OCI-LY1 (cell line): Measurements from ENCODE around the gene FABP2.

Experiments used
- H2AFZ ChIP-seq: fragments of 200-600 bp; sonication (generic), shearing (Covaris generic); 2 replicates; pipeline ENCODE4 v1.6.0; 2014; ENCODE audit warnings: antibody characterized with exemption, mild to moderate bottlenecking, low read length
- H3F3A ChIP-seq: fragments of 200-600 bp; sonication (generic), shearing (Covaris generic); 2 replicates; pipeline ENCODE4 v1.6.0; 2014; ENCODE audit warnings: mild to moderate bottlenecking, antibody characterized with exemption, low read length, moderate library complexity; ENCODE audit not compliant: insufficient read depth
- H3K27ac ChIP-seq: fragments of 200-600 bp; sonication (generic); 2 replicates; pipeline ENCODE4 v1.5.1; 2014; ENCODE audit warnings: low read length, mixed run types, mild to moderate bottlenecking, low read depth; ENCODE audit not compliant: poor library complexity, severe bottlenecking
- H3K27me3 ChIP-seq: fragments of 200-600 bp; sonication (generic); 2 replicates; pipeline ENCODE4 v1.6.0; 2014; ENCODE audit warnings: antibody characterized with exemption, mild to moderate bottlenecking, low read length, moderate library complexity; ENCODE audit not compliant: insufficient read depth
- H3K36me3 ChIP-seq: fragments of 200-600 bp; sonication (generic); 2 replicates; pipeline ENCODE4 v1.6.1; 2014; ENCODE audit warnings: mild to moderate bottlenecking, antibody characterized with exemption, low read length, moderate library complexity, mixed read lengths; ENCODE audit not compliant: insufficient read depth
- H3K4me1 ChIP-seq: fragments of 200-600 bp; sonication (generic); 2 replicates; pipeline ENCODE4 v1.5.1; 2014; ENCODE audit warnings: mild to moderate bottlenecking, low read length, moderate library complexity; ENCODE audit not compliant: insufficient read depth, severe bottlenecking
- H3K4me2 ChIP-seq: fragments of 200-600 bp; sonication (generic), shearing (Covaris generic); 2 replicates; pipeline ENCODE4 v1.6.1; 2014; ENCODE audit warnings: low read length
- H3K4me3 ChIP-seq: fragments of 200-600 bp; sonication (generic); 2 replicates; pipeline ENCODE4 v1.5.1; 2014; ENCODE audit warnings: low read length, low read depth, mild to moderate bottlenecking, mixed read lengths; ENCODE audit not compliant: poor library complexity, severe bottlenecking
- H3K79me2 ChIP-seq: fragments of 200-600 bp; shearing (Covaris generic); 2 replicates; pipeline ENCODE4 v1.6.1; 2016; ENCODE audit warnings: mixed run types, low read length, mixed read lengths; ENCODE audit not compliant: insufficient read depth
- H3K9ac ChIP-seq: fragments of 200-600 bp; sonication (generic), shearing (Covaris generic); 2 replicates; pipeline ENCODE4 v1.6.1; 2014; ENCODE audit warnings: mild to moderate bottlenecking, low read length, mixed read lengths
- H3K9me2 ChIP-seq: fragments of 200-600 bp; sonication (generic), shearing (Covaris generic); 2 replicates; pipeline ENCODE4 v1.6.1; 2014; ENCODE audit warnings: low read depth, mild to moderate bottlenecking, low read length, mixed read lengths
- H3K9me3 ChIP-seq: fragments of 200-600 bp; shearing (Covaris generic); 2 replicates; pipeline ENCODE4 v1.6.1; 2014; ENCODE audit warnings: low read length, mixed read lengths
- H4K20me1 ChIP-seq: fragments of 200-600 bp; sonication (generic), shearing (Covaris generic); 2 replicates; pipeline ENCODE4 v1.6.0; 2016; ENCODE audit warnings: mild to moderate bottlenecking, low read length; ENCODE audit not compliant: insufficient read depth
- EZH2 ChIP-seq: fragments of 200-600 bp; sonication (generic), shearing (Covaris generic); IDR thresholded peaks from 2 replicates; pipeline ENCODE4 v1.8.0; 2017; ENCODE audit warnings: borderline replicate concordance, mixed run types, mild to moderate bottlenecking, antibody characterized with exemption, low read length, moderate library complexity, mixed read lengths
- TF ChIP-seq, protein P1 (sequence below): fragments of 200-600 bp; sonication (generic), shearing (Covaris generic); IDR thresholded peaks from 2 replicates; pipeline ENCODE4 v1.5.1; 2017; ENCODE audit warnings: mild to moderate bottlenecking, antibody characterized with exemption, low read length, moderate library complexity, mixed read lengths

Gene FABP2

DNA sequence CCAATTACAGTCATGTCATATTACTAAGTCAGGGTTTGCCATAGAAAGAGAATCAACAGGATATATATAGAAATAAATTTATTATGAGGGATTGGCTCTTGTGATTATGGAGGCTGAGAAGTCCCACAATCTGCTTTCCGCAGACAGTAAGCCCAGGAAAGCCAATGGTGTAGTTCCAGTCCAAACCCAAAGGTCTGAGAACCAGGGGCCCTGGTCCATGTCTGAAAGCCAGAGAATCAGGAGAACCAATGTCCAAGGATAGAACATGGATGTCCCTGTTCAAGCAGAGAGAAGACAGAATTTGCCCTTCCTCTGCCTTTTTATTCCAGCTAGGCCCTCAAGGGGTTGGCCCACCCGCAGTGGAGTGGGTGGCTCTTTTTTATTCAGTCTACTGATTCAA, 25.6 kb downstream of the FABP2 start:
- H3K36me3 ChIP-seq: peaks cover 49% of the 10 kb centered on the region
- H3K9me2 ChIP-seq: no peaks in the 10 kb centered on the region
- no peak for TF ChIP-seq EZH2
- TF ChIP-seq, protein P1, sequence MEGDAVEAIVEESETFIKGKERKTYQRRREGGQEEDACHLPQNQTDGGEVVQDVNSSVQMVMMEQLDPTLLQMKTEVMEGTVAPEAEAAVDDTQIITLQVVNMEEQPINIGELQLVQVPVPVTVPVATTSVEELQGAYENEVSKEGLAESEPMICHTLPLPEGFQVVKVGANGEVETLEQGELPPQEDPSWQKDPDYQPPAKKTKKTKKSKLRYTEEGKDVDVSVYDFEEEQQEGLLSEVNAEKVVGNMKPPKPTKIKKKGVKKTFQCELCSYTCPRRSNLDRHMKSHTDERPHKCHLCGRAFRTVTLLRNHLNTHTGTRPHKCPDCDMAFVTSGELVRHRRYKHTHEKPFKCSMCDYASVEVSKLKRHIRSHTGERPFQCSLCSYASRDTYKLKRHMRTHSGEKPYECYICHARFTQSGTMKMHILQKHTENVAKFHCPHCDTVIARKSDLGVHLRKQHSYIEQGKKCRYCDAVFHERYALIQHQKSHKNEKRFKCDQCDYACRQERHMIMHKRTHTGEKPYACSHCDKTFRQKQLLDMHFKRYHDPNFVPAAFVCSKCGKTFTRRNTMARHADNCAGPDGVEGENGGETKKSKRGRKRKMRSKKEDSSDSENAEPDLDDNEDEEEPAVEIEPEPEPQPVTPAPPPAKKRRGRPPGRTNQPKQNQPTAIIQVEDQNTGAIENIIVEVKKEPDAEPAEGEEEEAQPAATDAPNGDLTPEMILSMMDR: no peak
- no peak overlapping the region for H3K4me3 ChIP-seq
- H4K20me1 ChIP-seq: no peaks in the 10 kb centered on the region
- H3F3A ChIP-seq: no peaks in the 10 kb centered on the region; the same call in 1 of the 2 replicates
- H3K4me2 ChIP-seq: no peak overlapping the region
- H3K4me1 ChIP-seq: peaks cover 26% of the 10 kb centered on the region
- peaks cover 13% of the 10 kb centered on the region for H3K79me2 ChIP-seq
- no peak overlapping the region for H2AFZ ChIP-seq
- H3K9ac ChIP-seq: no peak overlapping the region
- H3K9me3 ChIP-seq: no peaks in the 10 kb centered on the region
- H3K27ac ChIP-seq: no peak overlapping the region
- H3K27me3 ChIP-seq: no peaks in the 10 kb centered on the region

DNA sequence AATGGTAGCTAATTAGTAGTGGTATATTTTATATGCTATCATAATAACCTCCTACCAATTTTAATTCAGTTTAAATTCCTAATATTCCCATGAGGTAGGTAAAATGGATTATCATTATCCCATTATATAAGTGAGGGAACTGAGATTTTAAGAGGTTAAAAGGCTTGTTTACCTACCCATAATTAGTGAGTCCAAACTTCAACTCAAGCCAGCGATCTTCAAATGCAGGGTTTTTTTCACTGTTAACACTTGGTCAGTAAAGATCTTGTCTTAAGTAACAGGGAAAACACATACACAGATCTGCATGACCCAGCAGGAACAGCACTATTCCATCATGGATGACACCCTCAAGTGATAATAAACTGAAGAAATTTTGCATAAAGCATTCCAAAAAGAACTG, 31.3 kb downstream of the FABP2 start:
- H3K27me3 ChIP-seq: no peaks in the 10 kb centered on the region
- no peak overlapping the region for H3K4me2 ChIP-seq
- no peaks in the 10 kb centered on the region; the same call in 1 of the 2 replicates for H3F3A ChIP-seq
- peaks cover 19% of the 10 kb centered on the region; the same call in 1 of the 2 replicates for H3K36me3 ChIP-seq
- TF ChIP-seq, protein P1: no peak
- no peak for TF ChIP-seq EZH2
- no peaks in the 10 kb centered on the region for H3K4me1 ChIP-seq
- no peak overlapping the region for H2AFZ ChIP-seq
- no peak overlapping the region for H3K9ac ChIP-seq
- H3K4me3 ChIP-seq: no peak overlapping the region
- no peaks in the 10 kb centered on the region for H3K79me2 ChIP-seq
- H4K20me1 ChIP-seq: no peaks in the 10 kb centered on the region
- no peak overlapping the region for H3K27ac ChIP-seq
- no peaks in the 10 kb centered on the region for H3K9me2 ChIP-seq
- no peaks in the 10 kb centered on the region for H3K9me3 ChIP-seq

GRCh38 chr4:119289313-119289712, 32.6 kb downstream of the FABP2 start:
- no peak overlapping the region for H2AFZ ChIP-seq
- no peaks in the 10 kb centered on the region for H3K9me2 ChIP-seq
- peaks cover 12% of the 10 kb centered on the region; the same call in 1 of the 2 replicates for H3K36me3 ChIP-seq
- H3K27me3 ChIP-seq: no peaks in the 10 kb centered on the region
- peaks cover 9% of the 10 kb centered on the region for H3K4me1 ChIP-seq
- no peaks in the 10 kb centered on the region for H4K20me1 ChIP-seq
- H3K79me2 ChIP-seq: no peaks in the 10 kb centered on the region
- no peak for TF ChIP-seq EZH2
- TF ChIP-seq, protein P1: no peak
- no peak overlapping the region for H3K4me3 ChIP-seq
- H3F3A ChIP-seq: no peaks in the 10 kb centered on the region; the same call in 1 of the 2 replicates
- H3K9ac ChIP-seq: no peak overlapping the region
- no peaks in the 10 kb centered on the region for H3K9me3 ChIP-seq
- no peak overlapping the region for H3K27ac ChIP-seq
- no peak overlapping the region for H3K4me2 ChIP-seq
